Activated CD8-positive, alpha-beta T cell treated with anti-CD3 and anti-CD28 coated beads for 36 hours (primary cell): ENCODE measurements around the gene PLXNB2. TPM values are rescaled to one million over a fixed set of nuclear protein-coding genes. Genes with fewer than 3 reads are reported as not detected.

Experiments
- ATAC-seq: fragments of 200-7000 bp; cut with Tn5 transposase; one replicate; pipeline ENCODE4 v1.10.0; 2021; ENCODE audit warnings: mild to moderate bottlenecking, moderate library complexity
- CTCF ChIA-PET: fragments of 350-600 bp; sonication (Branson Sonifier 250); formaldehyde crosslinking; loops from one replicate; lab custom pipeline; 2021; ENCODE audit warnings: antibody characterized with exemption; lab: Charles Lee
- POLR2A ChIA-PET: fragments of 350-600 bp; sonication (Branson Sonifier 250); formaldehyde crosslinking; loops from one replicate; lab custom pipeline; 2021; ENCODE audit warnings: antibody characterized with exemption; lab: Charles Lee
- DNase-seq: peaks from one replicate; pipeline ENCODE4 v3.0.0-alpha.2; 2020
- H3K27ac Mint-ChIP-seq: one replicate; pipeline ENCODE4 v1.8.0; 2021; ENCODE audit warnings: mild to moderate bottlenecking, mixed read lengths
- H3K27me3 Mint-ChIP-seq: one replicate; pipeline ENCODE4 v1.8.0; 2021; ENCODE audit warnings: mixed read lengths
- H3K36me3 Mint-ChIP-seq: one replicate; pipeline ENCODE4 v1.8.0; 2021; ENCODE audit warnings: low read depth, mixed read lengths
- H3K4me1 Mint-ChIP-seq: one replicate; pipeline ENCODE4 v1.8.0; 2021; ENCODE audit warnings: low read depth, mixed read lengths
- H3K4me3 Mint-ChIP-seq: one replicate; pipeline ENCODE4 v1.8.0; 2021; ENCODE audit warnings: mild to moderate bottlenecking, moderate library complexity, mixed read lengths
- H3K9me3 Mint-ChIP-seq: one replicate; pipeline ENCODE4 v1.8.0; 2021; ENCODE audit warnings: mixed read lengths
- CTCF ChIP-seq: fragments of 200-600 bp; IDR thresholded peaks from one replicate; pipeline ENCODE4 v1.8.0; 2022; ENCODE audit warnings: antibody characterized with exemption, mild to moderate bottlenecking
- intact Hi-C: fragments of 100-400 bp; cut with micrococcal nuclease; formaldehyde crosslinking; loops from one replicate; pipeline ENCODE4 v1.10.0; 2022
- total RNA-seq, 2 experiments: library from RNA; stranded (reverse); gene quantifications; one replicate each; pipeline ENCODE4 v1.2.3, GENCODE V29; 2021

The PLXNB2 gene
- total RNA-seq, 2 experiments from 2014 or later: 22.1 to 26.4 TPM

GRCh38 chr22:50250555-50251476 is 56.6 kb downstream of the PLXNB2 start, which contains the start of gene HDAC10:
Gene HDAC10, minus strand, starts transcription at chr22:50251265. Its CDS starts 233 bp downstream, at chr22:50251032.
- TF ChIP-seq CTCF: no peak
- DNase-seq: peak; percentile 90
- Mint-ChIP-seq H3K4me3 (peak within 1 kb of the TSS; percentile 85), H3K36me3 (peaks cover 9% of the 10 kb centered on the region), H3K9me3 (no peaks in the 10 kb centered on the region), H3K27me3 (no peaks in the 10 kb centered on the region), H3K27ac (peak within 1 kb of the TSS; percentile 81), H3K4me1 (peaks cover 15% of the 10 kb centered on the region)
- peak; percentile 89 for ATAC-seq
- intact Hi-C loops: loop anchor here (5.0 kb wide), 1 partner anchor 91 kb away; the partner anchor contains the start of gene PPP6R2
- CTCF ChIA-PET: interaction anchor here (1.0 to 3.3 kb wide), 15 partner anchors 8 to 371 kb away, joined by 3 to 33 read pairs (median 5); partner anchors contain the start of genes DENND6B, MAPK12 and SCO2
- POLR2A ChIA-PET: interaction anchor here (0.6 to 3.1 kb wide), 10 partner anchors 11 to 274 kb away, joined by 3 to 13 read pairs (median 3); partner anchors contain the start of genes LMF2, NCAPH2 and SCO2

- H3K36me3 Mint-ChIP-seq: peaks cover 11% of the 10 kb centered on the region
- no peak for DNase-seq
- intact Hi-C loops: loop anchor here (5.0 kb wide), 1 partner anchor 92 kb away; the partner anchor contains the start of gene PPP6R2
- TF ChIP-seq CTCF: no peak
- no peaks in the 10 kb centered on the region for H3K9me3 Mint-ChIP-seq
- ChIA-PET CTCF (interaction anchor here (1.0 to 3.3 kb wide), 7 partner anchors 10 to 275 kb away, joined by 3 to 33 read pairs (median 6); partner anchors contain the start of genes MAPK12 and SCO2), POLR2A (interaction anchor here (0.6 to 3.1 kb wide), 8 partner anchors 11 to 275 kb away, joined by 3 to 13 read pairs (median 3); partner anchors contain the start of genes LMF2, NCAPH2 and SCO2)
- peaks cover 18% of the 10 kb centered on the region for H3K4me1 Mint-ChIP-seq
- ATAC-seq: no peak
- peak overlapping the region; percentile 85 for H3K4me3 Mint-ChIP-seq
- no peak overlapping the region for H3K27ac Mint-ChIP-seq
- H3K27me3 Mint-ChIP-seq: no peaks in the 10 kb centered on the region
These were observed 57.2 kb downstream of the PLXNB2 start for GRCh38 chr22:50250249-50250554.

- Mint-ChIP-seq H3K4me3 (peak overlapping the region; percentile 85), H3K4me1 (peaks cover 20% of the 10 kb centered on the region), H3K27ac (no peak overlapping the region), H3K9me3 (no peaks in the 10 kb centered on the region), H3K27me3 (no peaks in the 10 kb centered on the region), H3K36me3 (peaks cover 13% of the 10 kb centered on the region)
- POLR2A ChIA-PET: interaction anchor here (1.3 to 2.6 kb wide), 3 partner anchors 10 to 93 kb away, joined by 3 to 7 read pairs (median 5); no protein-coding TSS in a partner anchor
- TF ChIP-seq CTCF: no peak
- CTCF ChIA-PET: interaction anchor here (1.3 to 2.0 kb wide), 2 partner anchors 13 to 249 kb away, joined by 4 to 6 read pairs; no protein-coding TSS in a partner anchor
- intact Hi-C loops: loop anchor here (5.0 kb wide), 1 partner anchor 93 kb away; the partner anchor contains the start of gene PPP6R2
- DNase-seq (no peak), ATAC-seq (no peak)
These were observed 57.9 kb downstream of the PLXNB2 start for GRCh38 chr22:50249341-50250248.

GRCh38 chr22:50248196-50249081 is 59.0 kb downstream of the PLXNB2 start:
- no peaks in the 10 kb centered on the region for H3K9me3 Mint-ChIP-seq
- ChIA-PET CTCF (no interaction called here), POLR2A (interaction anchor here (1.1 kb wide), 1 partner anchor 58 kb away, joined by 3 read pairs; no protein-coding TSS in a partner anchor)
- no peak for TF ChIP-seq CTCF
- no peak overlapping the region for H3K4me3 Mint-ChIP-seq
- H3K36me3 Mint-ChIP-seq: peaks cover 18% of the 10 kb centered on the region
- H3K27ac Mint-ChIP-seq: no peak overlapping the region
- H3K4me1 Mint-ChIP-seq: peaks cover 20% of the 10 kb centered on the region
- H3K27me3 Mint-ChIP-seq: no peaks in the 10 kb centered on the region
- ATAC-seq (no peak), DNase-seq (no peak)
- intact Hi-C loops: no loop called here
